ENCODE measurements around the gene SLCO2A1. TPM values are rescaled to one million over a fixed set of nuclear protein-coding genes. Genes with fewer than 3 reads are reported as not detected.

Gene SLCO2A1
- total RNA-seq, 1 donor from 2014 or later: not detected

GRCh38 chr3:133991209-133991608, 38.5 kb downstream of the SLCO2A1 start:
- H3K4me3 ChIP-seq (ENCODE audit: low read depth, low read length): no peak overlapping the region
- no peak for TF ChIP-seq CTCF (IDR thresholded peaks at IDR 0.05; ENCODE audit: insufficient read depth, low read length, severe bottlenecking)
- H3K27me3 ChIP-seq (ENCODE audit: control insufficient read depth, insufficient read depth, low read length): peaks cover 8% of the 10 kb centered on the region
- DNase-seq (ENCODE audit: low read depth) (peak; percentile 43), FAIRE-seq (no peak)
- H3K36me3 ChIP-seq (ENCODE audit: control insufficient read depth, insufficient read depth, low read length): no peaks in the 10 kb centered on the region

DNA sequence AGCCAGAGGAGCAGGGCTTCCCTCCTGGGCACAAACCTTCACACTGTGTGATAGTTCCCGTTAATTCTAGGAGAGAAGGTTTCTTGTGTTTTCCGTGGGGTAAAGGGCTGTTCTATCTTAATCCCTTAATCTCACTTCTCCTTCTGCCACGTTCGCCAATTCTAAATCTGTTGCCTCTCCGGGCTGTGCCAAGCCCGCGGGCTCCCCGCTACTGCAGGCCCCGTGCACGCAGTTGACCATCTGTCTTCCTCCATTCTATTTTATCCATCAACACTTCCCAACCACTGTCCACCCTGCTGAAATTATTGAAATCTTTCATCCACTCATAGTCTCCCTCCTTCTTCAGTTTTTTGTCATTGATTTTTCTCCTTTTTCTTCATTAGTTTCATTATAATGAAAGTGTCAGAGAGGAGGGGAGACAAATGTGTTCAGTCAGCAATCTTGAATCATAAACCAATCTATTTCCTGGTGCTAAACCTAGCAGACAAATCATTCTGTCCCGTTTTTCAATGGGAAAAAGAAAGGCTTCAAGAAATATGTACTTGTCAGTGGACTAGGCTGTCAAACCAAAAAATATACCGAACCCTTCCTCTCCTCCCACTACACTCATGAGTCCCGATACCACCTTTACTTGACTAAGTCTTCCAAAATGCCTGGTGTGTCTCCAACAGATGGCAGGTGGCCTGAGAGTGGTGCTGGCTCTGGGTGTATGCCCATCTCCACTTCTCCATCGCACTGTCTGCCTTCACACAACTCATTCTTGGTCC, 39.6 kb downstream of the SLCO2A1 start:
- H3K4me3 ChIP-seq (ENCODE audit: low read depth, low read length): no peak overlapping the region
- DNase-seq (ENCODE audit: low read depth) (no peak), FAIRE-seq (no peak)
- peaks cover 5% of the 10 kb centered on the region for H3K27me3 ChIP-seq (ENCODE audit: control insufficient read depth, insufficient read depth, low read length)
- H3K36me3 ChIP-seq (ENCODE audit: control insufficient read depth, insufficient read depth, low read length): no peaks in the 10 kb centered on the region
- no peak for TF ChIP-seq CTCF (IDR thresholded peaks at IDR 0.05; ENCODE audit: insufficient read depth, low read length, severe bottlenecking)

DNA sequence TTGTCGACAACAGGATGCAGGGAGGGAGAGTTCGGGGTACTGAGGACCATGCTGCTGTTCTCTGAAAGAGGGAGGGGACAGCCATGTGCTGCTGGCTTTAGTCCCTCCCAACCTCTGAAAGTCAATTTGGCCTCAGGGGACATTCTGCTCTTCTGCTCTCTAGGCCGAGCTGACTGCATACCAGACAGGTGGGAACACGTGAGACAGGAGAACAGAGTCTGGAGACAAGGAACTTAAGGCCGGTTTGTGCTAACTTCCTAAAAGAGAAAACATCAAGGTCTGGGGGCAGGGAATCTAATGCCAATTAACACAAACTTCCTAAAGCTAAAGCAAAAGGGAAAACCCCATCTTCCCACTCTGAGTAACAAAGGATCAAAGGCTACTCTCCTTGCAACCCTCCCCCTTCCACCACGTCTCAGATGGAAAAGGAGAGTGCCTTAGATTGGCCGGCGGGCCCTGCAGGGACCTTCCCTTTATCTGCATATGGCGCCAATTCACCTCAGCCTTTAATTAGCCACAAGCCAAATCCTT, 41.0 kb downstream of the SLCO2A1 start:
- Histone ChIP-seq H3K27me3 (ENCODE audit: control insufficient read depth, insufficient read depth, low read length) (peaks cover 9% of the 10 kb centered on the region), H3K4me3 (ENCODE audit: low read depth, low read length) (no peak overlapping the region), H3K36me3 (ENCODE audit: control insufficient read depth, insufficient read depth, low read length) (no peaks in the 10 kb centered on the region)
- FAIRE-seq (no peak), DNase-seq (ENCODE audit: low read depth) (peak; percentile 51)
- no peak for TF ChIP-seq CTCF (IDR thresholded peaks at IDR 0.05; ENCODE audit: insufficient read depth, low read length, severe bottlenecking)

GRCh38 chr3:133987948-133988484, 41.7 kb downstream of the SLCO2A1 start:
- FAIRE-seq (no peak), DNase-seq (ENCODE audit: low read depth) (no peak)
- no peaks in the 10 kb centered on the region for H3K36me3 ChIP-seq (ENCODE audit: control insufficient read depth, insufficient read depth, low read length)
- peaks cover 8% of the 10 kb centered on the region for H3K27me3 ChIP-seq (ENCODE audit: control insufficient read depth, insufficient read depth, low read length)
- H3K4me3 ChIP-seq (ENCODE audit: low read depth, low read length): no peak overlapping the region
- TF ChIP-seq CTCF (IDR thresholded peaks at IDR 0.05; ENCODE audit: insufficient read depth, low read length, severe bottlenecking): no peak

- FAIRE-seq: no peak
- Histone ChIP-seq H3K27me3 (ENCODE audit: control insufficient read depth, insufficient read depth, low read length) (peaks cover 9% of the 10 kb centered on the region), H3K4me3 (ENCODE audit: low read depth, low read length) (no peak overlapping the region), H3K36me3 (ENCODE audit: control insufficient read depth, insufficient read depth, low read length) (no peaks in the 10 kb centered on the region)
- no peak for TF ChIP-seq CTCF (IDR thresholded peaks at IDR 0.05; ENCODE audit: insufficient read depth, low read length, severe bottlenecking)
- DNase-seq (ENCODE audit: low read depth): no peak
These were observed 42.6 kb downstream of the SLCO2A1 start for GRCh38 chr3:133987136-133987535.
